SK-N-SH (cell line): ENCODE data around the gene IRX6. TPM values are rescaled to one million over a fixed set of nuclear protein-coding genes. Genes with fewer than 3 reads are reported as not detected.

Source experiments
- CTCF ChIA-PET: fragments of 300-600, 350-600 bp; formaldehyde crosslinking; extraction: SDS; loops from one replicate; lab custom pipeline; 2021; lab: Yijun Ruan, JAX
- POLR2A ChIA-PET: fragments of 350-600 bp; sonication (Branson Sonifier 250); formaldehyde crosslinking; extraction: SDS; loops from one replicate; lab custom pipeline; 2020; ENCODE audit warnings: antibody characterized with exemption, inconsistent platforms; lab: Yijun Ruan, JAX
- DNase-seq: peaks from one replicate; pipeline ENCODE4 v3.0.0; 2012
- H2AFZ ChIP-seq: fragments of 200-600 bp; sonication (generic); 2 replicates; pipeline ENCODE4 v1.8.1; 2016; ENCODE audit warnings: antibody characterized with exemption, mild to moderate bottlenecking, low read depth
- H3F3A ChIP-seq: fragments of 200-600 bp; sonication (generic); replicated peaks from 2 replicates; pipeline ENCODE3; 2016; ENCODE audit warnings: antibody characterized with exemption, mild to moderate bottlenecking; ENCODE audit not compliant: insufficient read depth
- H3K27ac ChIP-seq, 2 experiments: fragments of 200-500 bp in 1 of 2; fragments of 200-600 bp in 1 of 2; sonication (Bioruptor generic) in 1 of 2; sonication (generic), shearing (Covaris generic) in 1 of 2; 2 replicates each; pipeline versions ENCODE4 v1.5.1 to v1.6.1; 2014 to 2016; ENCODE audit warnings: low read depth in 2 of 2, inconsistent platforms in 1 of 2, low read length in 1 of 2, mild to moderate bottlenecking in 1 of 2, mixed read lengths in 1 of 2
- H3K27me3 ChIP-seq: fragments of 200-600 bp; sonication (generic), shearing (Covaris generic); 2 replicates; pipeline ENCODE4 v1.6.1; 2016; ENCODE audit warnings: mixed run types; ENCODE audit not compliant: insufficient read depth
- H3K36me3 ChIP-seq, 2 experiments: fragments of 200-500 bp in 1 of 2; fragments of 200-600 bp in 1 of 2; sonication (Bioruptor generic) in 1 of 2; sonication (generic) in 1 of 2; replicated peaks in 1 of 2; 2 replicates each; pipeline versions ENCODE3 to v1.5.1; 2014 to 2016; ENCODE audit warnings: low read length in 1 of 2, mild to moderate bottlenecking in 1 of 2; ENCODE audit not compliant: insufficient read depth in 2 of 2, control insufficient read depth in 1 of 2
- H3K4me1 ChIP-seq, 2 experiments: fragments of 200-500 bp in 1 of 2; fragments of 200-600 bp in 1 of 2; sonication (Bioruptor generic) in 1 of 2; sonication (generic), shearing (Covaris generic) in 1 of 2; 2 replicates each; pipeline versions ENCODE4 v1.5.1 to v1.6.1; 2014 to 2016; ENCODE audit warnings: low read depth in 1 of 2, low read length in 1 of 2, mixed run types in 1 of 2; ENCODE audit not compliant: insufficient read depth in 2 of 2, control insufficient read depth in 1 of 2
- H3K4me2 ChIP-seq: fragments of 200-600 bp; sonication (generic), shearing (Covaris generic); 2 replicates; pipeline ENCODE4 v1.6.1; 2017; ENCODE audit warnings: mixed run types
- H3K4me3 ChIP-seq, 2 experiments: fragments of 200-500 bp in 1 of 2; fragments of 200-600 bp in 1 of 2; sonication (Bioruptor generic) in 1 of 2; sonication (generic), shearing (Covaris generic) in 1 of 2; 2 replicates each; pipeline versions ENCODE4 v1.5.1 to v1.8.1; 2014 to 2016; ENCODE audit warnings: low read depth in 2 of 2, inconsistent platforms in 1 of 2, low read length in 1 of 2, mild to moderate bottlenecking in 1 of 2, mixed read lengths in 1 of 2, moderate library complexity in 1 of 2
- H3K79me2 ChIP-seq: fragments of 200-600 bp; sonication (generic); 2 replicates; pipeline ENCODE4 v1.8.1; 2017; ENCODE audit warnings: mild to moderate bottlenecking; ENCODE audit not compliant: insufficient read depth
- H3K9ac ChIP-seq: fragments of 200-600 bp; sonication (generic); 2 replicates; pipeline ENCODE4 v1.6.1; 2017; ENCODE audit warnings: mixed run types
- H3K9me2 ChIP-seq: fragments of 200-600 bp; sonication (generic); 2 replicates; pipeline ENCODE4 v1.6.1; 2017; ENCODE audit warnings: mixed run types
- H3K9me3 ChIP-seq: fragments of 200-600 bp; sonication (generic); 2 replicates; pipeline ENCODE4 v1.6.1; 2017; ENCODE audit warnings: mixed run types, mild to moderate bottlenecking, moderate library complexity
- H4K20me1 ChIP-seq: fragments of 200-600 bp; sonication (generic); 2 replicates; pipeline ENCODE4 v1.6.1; 2017; ENCODE audit warnings: mild to moderate bottlenecking, mixed run types; ENCODE audit not compliant: insufficient read depth
- CHD2 ChIP-seq: fragments of 150-350 bp; IDR thresholded peaks from 2 replicates; pipeline ENCODE4 v1.6.1; 2018; ENCODE audit warnings: low read length; ENCODE audit not compliant: partially characterized antibody
- CTCF ChIP-seq: fragments of 200-600 bp; sonication (generic); IDR thresholded peaks from 2 replicates; pipeline ENCODE4 v1.6.1; 2017; ENCODE audit warnings: antibody characterized with exemption, mild to moderate bottlenecking, moderate library complexity
- EP300 ChIP-seq, 2 experiments: IDR thresholded peaks; 2 replicates each; pipeline versions ENCODE4 v1.4.0 to v1.6.1; 2012; ENCODE audit warnings: borderline replicate concordance in 1 of 2, low read depth in 1 of 2, low read length in 1 of 2
- EZH2phosphoT487 ChIP-seq: fragments of 200-600 bp; sonication (generic); IDR thresholded peaks from 2 replicates; pipeline ENCODE4 v1.6.1; 2017; ENCODE audit warnings: low read depth, mixed run types, mild to moderate bottlenecking, antibody characterized with exemption, moderate library complexity, borderline replicate concordance
- FOSL2 ChIP-seq: IDR thresholded peaks from 2 replicates; pipeline ENCODE4 v1.4.0; 2012; ENCODE audit warnings: low read depth, mild to moderate bottlenecking, moderate library complexity, borderline replicate concordance
- FOXJ3 ChIP-seq: sonication (generic); formaldehyde crosslinking; IDR thresholded peaks from 2 replicates; pipeline ENCODE4 v1.5.1; 2020; ENCODE audit warnings: mild to moderate bottlenecking, missing genetic modification reagents
- JUND ChIP-seq: IDR thresholded peaks from 2 replicates; pipeline ENCODE4 v1.4.0; 2012
- MAX ChIP-seq: IDR thresholded peaks from 2 replicates; pipeline ENCODE4 v1.4.0; 2012; ENCODE audit warnings: low read depth
- RCOR1 ChIP-seq: fragments of 150-350 bp; IDR thresholded peaks from 2 replicates; pipeline ENCODE4 v1.6.1; 2017; ENCODE audit warnings: antibody characterized with exemption, low read length
- REST ChIP-seq: IDR thresholded peaks from 2 replicates; pipeline ENCODE4 v1.6.1; 2012; ENCODE audit warnings: mild to moderate bottlenecking, low read depth, low read length, moderate library complexity
- TCF12 ChIP-seq: IDR thresholded peaks from 2 replicates; pipeline ENCODE4 v1.4.0; 2012
- USF1 ChIP-seq: IDR thresholded peaks from 2 replicates; pipeline ENCODE4 v1.4.0; 2012; ENCODE audit warnings: low read depth, borderline replicate concordance
- USF2 ChIP-seq: fragments of 150-350 bp; IDR thresholded peaks from 2 replicates; pipeline ENCODE4 v1.6.1; 2017; ENCODE audit warnings: antibody characterized with exemption, low read length, low read depth, borderline replicate concordance
- WGBS: methylation state at CpG from one replicate; pipeline ENCODE4 v1.1.6; 2017; ENCODE audit warnings: low lambda C conversion rate; 5-methylcytosine and 5-hydroxymethylcytosine counted together
- polyA plus RNA-seq, 3 experiments: library from polyadenylated mRNA; depleted of rRNA; stranded (reverse); fragments of >200 nt; gene quantifications; 2 replicates each; pipeline ENCODE4 v1.2.3, GENCODE V29; 2012

The IRX6 gene
- polyA plus RNA-seq, 1 of the 3 experiments (the other 2 are of a cell fraction): not detected

- POLR2A ChIA-PET: interaction anchor here (0.6 kb wide), 1 partner anchor 1913 kb away, joined by 3 read pairs; no protein-coding TSS in a partner anchor
- TF ChIP-seq EP300 (IDR thresholded peaks at IDR 0.05; ENCODE audit: borderline replicate concordance in 1 of 2, low read depth in 1 of 2, low read length in 1 of 2) (no peak), CTCF (no peak), REST (no peak), USF2 (no peak), RCOR1 (no peak), EZH2phosphoT487 (no peak), TCF12 (no peak), FOSL2 (no peak), JUND (no peak)
- Histone ChIP-seq H3K4me2 (no peak overlapping the region), H3K9me3 (no peaks in the 10 kb centered on the region), H3K36me3 (no peaks in the 10 kb centered on the region), H2AFZ (no peak overlapping the region), H3K4me1 (peaks cover 0 to 7% of the 10 kb centered on the region in 2 experiments; a peak in 1 of 4 replicates), H3K4me3 (no peak overlapping the region), H4K20me1 (no peaks in the 10 kb centered on the region), H3K9ac (no peak overlapping the region), H3F3A (no peaks in the 10 kb centered on the region), H3K27ac (no peak overlapping the region), H3K79me2 (no peaks in the 10 kb centered on the region), H3K27me3 (no peaks in the 10 kb centered on the region), H3K9me2 (no peaks in the 10 kb centered on the region)
- CTCF ChIA-PET: interaction anchor here (1.1 to 1.9 kb wide), 2 partner anchors 21 to 22 kb away, joined by 3 to 7 read pairs; partner anchors contain the start of gene IRX6
- no peak for DNase-seq
- WGBS: 67% methylated on average over 6 of the region's 6 CpGs
Measured at GRCh38 chr16:55302635-55303034, 21.4 kb upstream of the IRX6 start.

- Histone ChIP-seq H3K9me2 (no peaks in the 10 kb centered on the region), H4K20me1 (no peaks in the 10 kb centered on the region), H3K27me3 (no peaks in the 10 kb centered on the region), H2AFZ (no peak overlapping the region), H3K36me3 (no peaks in the 10 kb centered on the region), H3F3A (no peaks in the 10 kb centered on the region), H3K27ac (no peak overlapping the region), H3K9ac (no peak overlapping the region), H3K4me3 (no peak overlapping the region), H3K4me1 (no peaks in the 10 kb centered on the region), H3K79me2 (no peaks in the 10 kb centered on the region), H3K9me3 (no peaks in the 10 kb centered on the region), H3K4me2 (no peak overlapping the region)
- DNase-seq: no peak
- POLR2A ChIA-PET: no interaction called here
- 54% methylated on average over 2 of the region's 2 CpGs for WGBS
- CTCF ChIA-PET: interaction anchor here (1.0 kb wide), 1 partner anchor 15 kb away, joined by 5 read pairs; the partner anchor contains the start of gene IRX6
- TF ChIP-seq MAX (no peak), CHD2 (no peak), USF1 (no peak), FOXJ3 (CRISPR knock-in tag) (no peak), EZH2phosphoT487 (no peak), REST (no peak), RCOR1 (no peak)
Measured at GRCh38 chr16:55308973-55309372, 15.0 kb upstream of the IRX6 start.
